EL (cell line): ENCODE measurements around the gene TH.

Experiments
- DNase-seq: peaks from one replicate; pipeline ENCODE4 v3.0.0-alpha.2; 2016

Gene TH

DNA sequence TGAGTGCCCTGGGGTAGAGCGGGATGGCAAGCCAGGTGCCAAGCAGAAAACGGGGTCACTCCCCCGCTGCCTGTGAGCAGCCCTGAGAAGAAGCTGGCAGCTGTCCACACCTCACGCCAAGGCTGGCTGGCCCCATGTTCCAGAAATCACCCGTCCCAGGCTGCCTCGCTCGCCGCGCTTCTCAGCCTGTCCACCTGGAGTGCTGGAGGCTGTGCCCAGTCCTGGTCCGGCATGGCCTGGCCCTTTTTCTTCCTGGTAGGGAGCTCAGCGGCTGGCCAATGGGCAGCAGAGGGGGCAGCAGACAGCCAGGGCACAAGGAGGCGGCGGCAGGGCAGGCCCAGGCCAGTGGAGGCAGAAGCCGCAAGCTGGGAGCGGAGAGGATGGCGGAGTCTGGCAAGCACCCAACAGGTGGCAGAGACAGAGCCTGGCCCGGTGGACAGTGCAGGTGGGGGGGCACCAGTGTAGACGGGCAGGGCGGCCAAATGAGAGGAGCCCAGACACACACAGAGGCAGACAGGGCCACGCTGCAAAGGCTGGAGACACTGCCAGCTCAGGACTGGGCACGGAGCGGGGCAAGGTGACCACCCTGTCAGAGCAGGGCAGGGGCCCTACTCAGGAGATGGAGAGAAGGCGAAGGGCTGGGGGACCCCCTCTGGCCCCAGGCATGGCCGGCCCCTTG, 37.2 kb upstream of the TH start:
- no peak for DNase-seq

DNA sequence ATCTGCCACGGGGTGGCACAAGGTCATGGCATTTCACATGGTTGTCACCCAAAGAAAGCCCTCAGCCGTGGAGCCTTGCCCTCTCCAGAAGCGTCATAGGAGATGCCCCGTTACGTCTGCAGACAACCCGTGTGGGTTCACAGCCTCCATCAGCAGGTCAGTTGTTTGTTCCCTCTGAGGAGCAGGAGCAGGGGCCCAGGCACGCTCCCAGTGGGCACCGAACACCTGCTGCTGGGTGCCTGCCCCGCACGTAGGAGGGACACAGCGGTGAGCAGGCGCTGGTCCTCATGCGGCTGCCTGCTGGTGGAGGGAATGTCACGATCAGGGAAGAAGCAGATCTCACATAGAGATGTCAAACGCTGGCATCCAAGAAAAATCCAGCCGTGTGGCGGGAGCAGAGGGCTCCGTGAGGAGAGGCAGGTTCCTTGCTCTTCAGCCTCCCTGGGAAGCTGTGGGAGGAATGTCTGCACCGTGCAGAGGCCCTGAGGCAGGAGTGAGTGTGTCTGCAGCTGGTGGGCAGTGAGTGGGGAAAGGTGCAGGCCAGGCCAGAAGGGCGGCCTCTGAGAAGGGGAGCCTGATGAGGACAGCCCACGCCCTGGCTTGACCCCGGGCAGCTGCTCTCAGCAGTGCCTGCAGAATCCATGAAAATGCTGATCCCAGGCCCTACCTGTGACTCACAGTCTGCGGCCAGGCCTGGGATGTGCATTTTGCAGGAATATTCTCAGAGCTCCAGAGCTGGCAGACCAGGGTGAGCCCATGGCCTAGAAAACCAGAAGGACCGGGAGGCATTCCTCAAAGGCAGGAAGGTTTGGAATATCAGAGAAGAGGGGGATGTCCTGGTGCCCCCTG, 36.4 kb upstream of the TH start:
- DNase-seq = no peak

DNA sequence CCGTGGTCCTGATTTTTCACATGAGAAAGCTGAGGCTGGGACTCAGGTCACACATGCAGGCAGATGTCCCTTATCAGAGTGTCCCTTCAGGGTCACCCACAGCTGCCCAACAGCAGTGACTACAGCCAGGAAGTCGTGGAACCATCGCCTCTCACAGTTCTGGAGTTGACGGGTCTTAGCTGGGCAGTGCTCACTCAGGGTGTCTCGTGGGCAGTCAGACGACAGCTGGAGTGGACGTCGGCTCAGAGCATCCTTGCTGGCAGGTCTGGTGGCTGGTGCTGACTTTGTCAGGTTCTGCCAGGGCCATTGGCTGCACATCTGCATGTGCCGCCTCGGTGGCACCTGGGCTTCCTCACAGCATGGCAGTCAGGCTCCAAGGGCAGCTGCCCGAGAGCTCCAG, 35.6 kb upstream of the TH start:
- DNase-seq = no peak

DNA sequence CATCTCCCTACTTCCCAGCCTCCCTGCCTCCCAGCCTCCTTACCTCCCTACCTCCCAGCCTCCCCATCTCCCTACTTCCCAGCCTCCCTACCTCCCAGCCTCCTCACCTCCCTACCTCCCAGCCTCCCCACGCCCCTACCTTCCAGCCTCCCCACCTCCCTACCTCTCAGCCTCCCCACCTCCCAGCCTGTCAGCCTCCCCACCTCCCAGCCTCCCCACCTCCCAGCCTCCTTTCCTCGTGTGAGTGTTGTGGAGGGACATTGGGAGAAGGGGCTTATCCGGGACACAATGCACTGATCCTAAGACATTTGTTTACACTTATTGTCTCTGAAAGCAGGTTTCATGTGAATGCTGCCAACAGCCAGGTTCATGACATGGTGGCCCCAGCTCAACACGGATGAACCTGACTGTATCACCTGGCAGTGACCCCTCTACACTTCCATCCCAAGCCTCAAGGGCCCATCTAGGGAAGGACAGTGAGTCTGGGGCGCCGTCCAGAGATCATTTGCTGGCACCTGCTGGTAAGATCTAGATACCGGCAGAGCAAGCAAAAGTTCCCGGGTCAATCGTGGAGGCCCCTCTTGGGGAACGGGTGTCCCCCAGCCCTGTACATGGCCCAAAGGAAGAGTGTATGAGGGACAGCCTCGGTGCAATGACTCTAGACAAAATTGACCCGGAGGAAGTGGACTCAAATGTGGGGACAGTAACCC, 34.5 kb upstream of the TH start:
- DNase-seq = no peak

DNA sequence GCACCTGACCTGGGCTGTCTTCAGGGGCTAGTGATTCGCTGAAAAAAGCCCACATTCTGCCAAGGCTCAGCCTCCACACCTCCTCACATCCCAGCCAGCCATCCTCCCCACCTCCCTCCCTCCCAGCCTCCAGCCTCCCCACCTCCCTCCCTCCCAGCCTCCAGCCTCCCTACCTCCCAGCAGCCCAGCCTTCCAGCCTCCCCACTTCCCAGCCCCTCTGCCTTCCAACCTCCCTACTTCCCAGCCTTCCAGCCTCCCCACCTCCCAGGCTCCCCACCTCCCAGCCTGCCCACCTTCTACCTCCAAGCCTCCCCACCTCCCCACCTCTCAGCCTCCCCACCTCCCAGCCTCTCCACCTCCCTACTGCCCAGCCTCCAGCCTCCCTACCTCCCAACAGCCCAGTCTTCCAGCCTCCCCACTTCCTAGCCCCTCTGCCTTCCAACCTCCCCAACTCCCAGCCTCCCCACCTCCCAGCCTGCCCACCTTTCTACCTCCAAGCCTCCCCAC, 33.7 kb upstream of the TH start:
- DNase-seq = no peak

DNA sequence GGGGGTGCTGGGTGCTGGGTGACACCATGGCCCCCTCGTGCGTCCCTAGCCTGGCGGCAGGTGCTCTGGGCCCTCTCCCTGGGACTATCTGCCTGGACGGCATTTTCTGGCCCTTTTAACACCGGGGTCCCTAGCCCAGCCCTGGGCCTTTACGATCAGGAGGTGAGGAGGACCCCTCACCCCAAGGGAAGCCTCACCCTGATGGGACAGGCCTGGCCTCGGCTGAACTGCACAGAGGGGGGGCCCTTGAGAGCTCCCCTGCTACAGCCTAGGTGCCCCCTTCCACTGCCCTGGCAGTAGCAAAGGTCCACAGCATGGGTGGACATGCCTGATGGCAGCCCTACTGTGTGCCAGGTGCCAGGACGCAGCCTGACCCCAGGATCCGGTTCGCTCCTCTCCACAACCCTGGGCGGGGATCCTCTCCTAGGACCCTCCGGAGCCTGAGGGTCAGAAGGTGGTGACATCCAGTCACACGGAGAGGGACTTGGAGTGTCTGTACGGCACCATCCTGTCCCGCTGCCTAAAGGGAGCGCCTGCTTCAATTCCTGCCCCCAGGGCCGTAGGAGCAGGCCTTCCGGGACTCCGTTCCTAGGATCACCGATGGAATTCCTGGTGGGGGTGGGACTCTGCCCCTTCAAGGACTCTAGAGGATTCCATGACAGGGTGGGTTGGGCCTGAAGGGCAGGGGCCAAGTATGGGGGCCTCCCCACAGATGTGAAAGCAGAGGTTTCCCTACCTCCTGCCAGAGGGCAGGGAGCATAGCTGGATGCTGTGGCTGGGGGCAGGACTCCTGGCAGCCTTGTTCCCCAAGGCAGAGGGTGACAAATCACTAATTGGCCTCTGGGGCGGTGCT, 33.0 kb upstream of the TH start:
- no peak for DNase-seq

DNA sequence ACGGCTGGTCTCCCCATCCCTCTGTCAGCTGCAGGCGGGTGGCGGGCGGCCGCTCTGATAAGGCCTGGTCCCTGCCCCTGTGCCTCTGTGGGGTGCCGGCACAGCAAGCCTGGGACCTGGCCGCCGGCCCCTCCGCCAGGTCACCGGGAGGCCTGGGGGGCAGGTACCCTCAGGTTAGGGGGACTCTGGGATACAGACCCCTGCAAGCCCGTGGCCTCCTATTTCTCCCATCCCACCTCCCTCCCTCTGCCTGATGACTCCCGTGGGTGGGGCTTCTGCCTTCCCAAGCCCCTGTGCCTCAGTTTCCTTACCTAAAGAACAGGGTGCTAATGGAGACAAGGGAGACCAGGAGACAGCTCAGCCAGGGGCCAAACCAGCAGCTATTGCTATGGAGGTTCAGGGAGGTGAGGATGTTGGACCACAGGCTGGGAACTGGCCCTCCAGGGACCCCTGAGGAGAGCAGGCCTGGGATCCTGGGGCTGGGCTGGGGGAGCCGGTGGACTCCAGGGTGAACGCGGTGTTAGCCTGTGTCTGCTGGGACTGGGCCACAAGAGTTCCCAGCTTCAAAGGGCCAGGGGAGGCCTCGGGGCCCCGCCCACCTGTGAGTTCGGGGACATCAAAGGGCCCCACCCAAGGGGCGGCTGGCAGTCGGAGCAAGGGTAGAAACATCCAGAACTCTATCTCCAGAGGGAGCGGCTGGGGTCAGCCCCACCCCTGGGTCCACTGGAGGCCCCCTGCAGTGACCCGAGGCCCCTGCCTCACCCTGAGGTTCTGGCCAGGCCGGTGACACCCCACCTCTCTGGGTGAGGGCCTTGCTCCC, 32.0 kb upstream of the TH start:
- no peak for DNase-seq

DNA sequence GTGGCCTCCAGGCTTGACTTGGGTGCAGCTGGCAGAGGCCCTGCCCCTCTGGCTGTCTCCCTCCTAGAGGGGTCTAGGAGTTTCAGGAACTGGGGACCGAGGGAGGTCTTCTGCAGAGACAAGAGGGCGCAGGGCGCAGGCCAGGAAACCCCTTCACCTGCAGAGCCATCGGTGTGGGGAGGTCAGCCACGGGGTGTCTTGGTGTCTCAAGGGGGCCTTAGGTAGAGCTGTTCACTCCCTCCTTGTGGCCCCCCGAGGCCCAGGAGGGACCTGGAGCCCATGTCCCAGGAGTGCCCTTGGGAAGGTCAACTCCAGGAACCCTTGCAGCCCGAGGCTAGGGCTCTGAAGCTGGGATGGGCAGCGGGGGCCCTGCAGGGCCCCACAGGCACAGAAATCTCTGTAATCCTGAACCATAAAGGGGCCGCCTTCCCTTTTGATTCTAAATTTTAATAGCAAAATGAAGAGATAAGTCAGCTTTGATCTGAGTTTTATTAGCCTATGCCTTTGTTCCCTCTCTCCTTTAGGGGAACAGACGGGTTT, 31.4 kb upstream of the TH start:
- DNase-seq = no peak

DNA sequence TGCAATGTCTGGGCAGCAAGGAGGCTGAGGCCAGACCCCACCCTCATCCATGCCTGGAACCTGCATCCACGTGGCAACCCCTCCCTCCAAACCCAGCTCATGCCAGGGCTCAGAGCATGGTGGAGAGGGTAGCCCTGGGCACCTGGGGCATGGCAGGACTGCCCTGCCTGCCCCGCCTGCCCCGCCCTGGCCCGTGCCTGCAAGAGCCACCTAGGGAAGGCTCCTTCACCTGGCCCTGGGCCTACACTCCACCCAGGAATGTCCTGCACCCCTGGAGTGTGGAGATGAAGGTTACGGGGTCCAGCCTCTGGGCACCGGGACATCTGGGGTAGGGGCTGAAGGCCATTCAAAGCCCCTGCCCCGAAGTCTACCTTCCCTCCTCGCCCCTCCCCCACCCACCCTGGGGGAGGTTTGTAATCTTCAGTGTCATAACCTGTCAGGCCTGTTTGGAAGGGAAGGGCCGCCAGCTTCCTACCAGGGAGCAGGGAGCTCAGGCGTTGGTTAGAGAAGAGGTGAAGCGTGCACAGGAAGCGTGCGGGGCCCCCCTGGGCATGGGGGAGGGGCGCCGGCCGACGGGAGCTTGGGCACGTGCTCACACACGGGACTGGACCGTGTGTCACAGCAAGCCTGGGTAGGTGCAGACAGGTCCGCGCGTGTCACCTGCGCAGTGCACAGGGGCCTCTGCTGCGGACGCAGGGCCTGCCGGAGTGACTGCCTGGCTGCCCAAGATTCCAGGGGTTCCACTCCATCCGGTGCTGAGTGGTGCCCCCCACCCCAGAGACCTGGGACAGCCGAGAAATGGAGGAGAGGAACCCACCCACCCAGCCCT, 30.7 kb upstream of the TH start:
- no peak for DNase-seq

DNA sequence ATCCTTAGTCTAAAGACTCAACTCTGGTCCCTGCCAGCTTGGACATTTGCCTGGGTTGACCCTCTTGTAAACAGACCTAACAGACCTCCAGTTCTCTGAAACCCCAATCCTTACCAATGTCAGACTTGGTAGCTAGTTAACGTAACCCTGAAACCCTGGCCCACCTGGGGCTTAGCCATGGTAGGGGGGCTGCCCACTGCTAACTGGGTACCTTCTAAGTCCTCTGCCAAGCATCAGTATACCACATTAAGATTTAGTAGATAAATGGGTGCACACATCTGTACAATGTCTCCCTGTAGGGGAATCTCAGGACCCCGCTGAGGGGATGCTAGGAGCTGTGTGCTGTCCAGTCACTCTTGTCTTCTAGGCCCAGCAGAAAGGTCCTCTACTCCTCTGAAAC, 29.9 kb upstream of the TH start:
- DNase-seq = no peak

DNA sequence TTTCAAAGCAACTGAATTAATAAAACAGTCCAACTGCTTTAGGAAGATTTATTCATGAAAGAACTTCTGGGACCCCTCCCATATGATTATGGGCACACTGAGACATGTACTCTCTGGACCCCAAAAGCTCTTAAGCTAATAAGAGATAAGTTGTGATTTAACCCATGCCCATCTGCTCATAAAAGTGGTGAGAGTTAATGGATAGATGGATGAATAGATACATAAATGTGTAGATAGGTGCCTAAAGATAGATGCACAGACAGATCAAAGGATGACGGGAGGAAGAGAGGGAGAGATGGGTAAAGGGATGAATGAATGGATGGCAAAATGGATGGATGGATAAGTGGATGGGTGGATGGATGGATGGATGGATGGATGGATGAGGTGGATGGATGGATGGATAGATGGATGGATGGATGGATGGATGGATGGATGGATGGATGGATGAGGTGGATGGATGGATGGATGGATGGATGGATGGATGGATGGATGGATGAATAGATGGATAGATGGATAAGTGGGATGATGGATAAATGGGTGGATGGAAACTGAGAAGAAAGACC, 29.4 kb upstream of the TH start:
- no peak for DNase-seq

DNA sequence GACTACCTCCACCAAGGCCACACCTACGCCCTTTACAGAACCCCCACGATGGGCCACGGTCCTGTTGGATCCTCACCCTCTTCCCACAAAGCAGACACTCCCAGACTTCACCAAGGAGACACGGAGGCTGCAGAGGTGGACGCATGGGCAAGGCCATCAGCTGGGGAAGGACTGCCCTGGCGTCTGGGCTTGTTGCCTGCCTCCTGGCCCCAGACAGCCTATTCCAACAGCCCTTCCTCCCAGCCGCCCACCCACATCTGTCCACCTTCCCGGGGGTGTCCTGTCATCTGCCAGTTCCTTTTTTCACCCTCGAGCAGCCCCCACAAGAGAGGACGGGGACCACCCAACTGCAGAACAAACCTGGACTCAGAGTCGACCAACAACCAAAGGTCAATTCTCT, 28.9 kb upstream of the TH start:
- DNase-seq = no peak

DNA sequence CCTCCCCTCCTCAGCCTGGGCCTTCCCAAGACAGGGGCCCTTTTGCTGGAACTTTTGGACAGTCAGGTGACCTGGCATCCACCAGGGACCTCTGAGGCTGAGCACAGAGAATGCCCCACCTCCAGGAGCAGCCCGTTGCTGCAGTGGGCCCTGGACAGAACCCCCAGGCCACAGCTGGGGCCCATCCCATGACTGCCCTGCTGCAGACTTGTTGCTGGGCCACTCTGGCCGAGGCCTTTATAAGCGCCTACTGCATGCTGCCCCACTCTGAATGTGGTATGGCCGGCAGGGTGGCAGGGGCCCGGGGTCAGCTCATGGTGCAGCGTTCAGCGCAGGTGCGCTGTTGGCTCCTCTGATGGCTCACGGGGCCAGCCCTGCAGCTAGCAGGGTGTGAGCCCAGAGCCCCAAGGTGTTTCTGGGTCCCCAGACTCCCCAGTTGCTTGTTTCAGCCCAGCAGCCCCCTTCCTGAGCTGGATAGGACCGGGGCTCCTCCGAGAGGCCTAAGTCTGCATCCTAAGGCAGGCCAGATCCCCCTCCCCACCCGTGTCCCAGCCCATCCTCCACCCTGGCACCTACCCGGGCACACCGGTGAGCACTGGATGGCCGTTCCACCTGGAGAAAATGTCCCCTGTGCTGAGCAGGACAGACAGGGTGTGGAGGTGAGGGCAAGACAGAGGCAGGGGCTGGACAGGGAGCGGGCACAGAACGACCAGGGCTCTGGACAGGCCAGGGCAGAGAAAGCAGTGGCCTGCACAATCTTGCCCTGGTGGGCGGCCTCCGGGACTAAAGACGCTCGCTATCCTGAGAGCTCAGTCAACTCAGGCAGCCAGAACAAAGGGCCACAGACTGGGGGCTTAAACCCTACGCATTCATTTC, 28.1 kb upstream of the TH start:
- no peak for DNase-seq

DNA sequence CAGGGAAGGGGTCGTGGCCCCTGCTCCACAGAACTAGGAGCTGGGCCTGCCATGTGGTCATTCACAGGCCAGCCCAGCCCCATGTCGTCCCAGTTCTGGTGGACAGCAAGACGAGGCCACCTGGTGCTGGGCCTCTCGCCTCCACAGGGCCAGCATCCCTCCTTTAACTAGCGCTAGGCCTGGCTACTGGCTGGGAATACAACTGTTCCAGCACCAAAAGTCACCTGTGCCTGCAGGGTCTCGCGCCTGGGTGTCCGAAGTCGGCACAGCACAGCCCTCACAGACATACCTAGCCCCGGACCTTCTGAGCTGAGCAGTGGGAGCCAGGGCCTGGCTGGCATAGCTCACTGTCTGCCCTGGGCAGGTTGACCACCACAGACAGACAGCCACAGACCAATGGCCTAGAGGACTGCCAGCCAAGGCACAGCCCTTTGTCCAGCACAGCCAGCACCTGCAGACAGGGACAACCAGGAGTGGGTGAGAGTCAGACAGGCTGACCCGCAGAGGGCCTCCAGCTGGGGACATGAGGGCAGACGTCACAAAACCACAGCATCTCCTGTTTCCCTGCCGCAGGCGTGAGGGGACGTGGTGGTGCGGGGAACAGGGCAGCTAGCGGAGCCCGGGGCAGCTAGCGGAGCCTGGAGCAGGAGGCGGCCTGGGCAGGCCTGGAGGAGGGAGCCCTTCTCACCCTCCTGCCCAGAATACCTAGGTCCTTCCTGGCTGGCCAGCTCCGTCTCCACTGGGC, 27.2 kb upstream of the TH start:
- no peak for DNase-seq

DNA sequence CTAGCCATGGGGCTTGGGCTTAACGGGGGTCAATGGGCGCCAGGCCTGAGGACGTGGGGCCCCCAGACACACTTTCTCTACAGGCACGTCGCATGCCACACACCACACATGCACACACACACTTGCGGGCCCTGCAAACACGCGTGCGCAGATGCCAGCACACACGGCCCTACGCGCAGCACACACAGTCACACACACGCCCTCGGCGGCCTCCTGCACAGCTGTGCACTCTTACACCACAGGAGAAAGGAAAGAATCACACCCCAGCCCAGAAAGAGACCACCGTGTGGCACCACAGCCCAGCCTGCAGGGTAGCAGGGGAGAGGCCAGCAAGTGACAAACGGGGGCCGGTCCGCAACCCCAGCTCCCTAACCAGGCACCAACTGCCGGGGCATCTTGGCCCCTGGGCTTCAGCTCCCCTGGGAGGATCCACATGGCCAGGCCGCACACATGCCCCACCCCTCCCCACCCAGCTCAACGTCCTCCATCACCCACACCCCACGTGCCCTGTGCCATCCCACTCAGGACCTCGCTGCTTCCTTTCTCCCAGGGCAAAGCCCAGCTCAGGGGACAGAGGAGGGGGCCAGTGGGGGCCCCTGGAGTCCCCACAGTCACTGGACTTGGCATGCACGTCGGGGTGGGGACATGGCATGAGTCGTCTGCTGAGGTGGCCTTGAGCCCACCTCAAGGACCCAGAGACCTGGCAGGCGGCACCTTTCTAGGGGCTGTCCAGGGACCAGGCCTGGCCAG, 26.3 kb upstream of the TH start:
- no peak for DNase-seq

DNA sequence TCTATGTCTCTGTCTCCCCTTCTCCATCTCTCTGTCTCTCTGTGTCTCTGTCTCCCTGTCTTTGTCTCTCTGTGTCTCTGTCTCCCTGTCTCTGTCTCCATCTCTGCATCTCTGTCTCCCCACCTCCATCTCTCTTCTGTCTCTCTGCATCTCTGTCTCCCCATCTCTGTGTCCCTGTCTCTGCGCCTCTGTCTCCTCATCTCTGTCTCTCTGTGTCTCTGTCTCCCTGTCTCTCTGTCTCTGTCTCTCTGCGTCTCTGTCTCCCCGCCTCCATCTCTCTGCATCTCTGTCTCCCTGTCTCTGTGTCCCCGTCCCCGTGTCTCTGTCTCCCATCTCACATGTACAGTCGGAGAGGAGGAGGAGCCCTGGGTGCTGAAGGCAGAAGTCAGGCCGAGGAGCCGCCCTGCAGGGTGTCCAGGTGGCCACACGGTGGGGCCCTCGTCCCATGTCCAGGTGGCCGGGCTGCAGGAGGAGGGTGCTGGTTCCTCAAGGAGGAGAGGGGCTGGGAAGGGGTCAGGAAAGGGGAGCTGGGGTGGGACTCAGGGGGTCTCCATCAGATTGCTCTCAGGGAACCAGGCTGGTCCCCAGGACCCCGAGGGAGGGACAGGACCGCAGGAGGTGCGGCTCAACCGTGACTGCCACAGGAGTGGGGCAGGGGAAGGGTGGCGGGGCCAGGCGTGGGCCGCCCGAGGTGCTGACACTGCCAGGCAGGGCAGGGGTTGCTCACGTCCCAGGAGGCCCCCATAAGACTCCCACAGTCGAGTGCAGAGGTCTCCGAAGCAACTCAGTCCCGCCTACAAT, 25.6 kb upstream of the TH start:
- DNase-seq = peak; percentile 57

DNA sequence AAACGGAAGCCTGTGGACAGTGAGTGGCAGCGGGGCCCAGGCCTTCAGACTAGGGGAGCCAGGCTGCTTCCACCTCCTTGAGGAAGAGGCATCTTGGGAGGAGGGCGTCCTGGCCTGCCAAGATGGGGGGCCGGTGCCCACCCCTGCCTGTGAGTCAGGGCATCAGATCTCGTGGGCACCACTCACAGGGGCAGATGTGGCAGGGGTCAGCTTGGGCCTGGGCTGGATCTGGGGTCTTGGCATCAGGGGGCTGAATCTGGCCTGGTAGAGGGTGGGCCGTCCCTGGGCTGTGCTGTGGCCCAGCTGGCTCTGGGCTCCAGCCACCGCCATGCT, 24.1 kb upstream of the TH start:
- no peak for DNase-seq
